Measurements from ENCODE around the gene BDNF.

DNA sequence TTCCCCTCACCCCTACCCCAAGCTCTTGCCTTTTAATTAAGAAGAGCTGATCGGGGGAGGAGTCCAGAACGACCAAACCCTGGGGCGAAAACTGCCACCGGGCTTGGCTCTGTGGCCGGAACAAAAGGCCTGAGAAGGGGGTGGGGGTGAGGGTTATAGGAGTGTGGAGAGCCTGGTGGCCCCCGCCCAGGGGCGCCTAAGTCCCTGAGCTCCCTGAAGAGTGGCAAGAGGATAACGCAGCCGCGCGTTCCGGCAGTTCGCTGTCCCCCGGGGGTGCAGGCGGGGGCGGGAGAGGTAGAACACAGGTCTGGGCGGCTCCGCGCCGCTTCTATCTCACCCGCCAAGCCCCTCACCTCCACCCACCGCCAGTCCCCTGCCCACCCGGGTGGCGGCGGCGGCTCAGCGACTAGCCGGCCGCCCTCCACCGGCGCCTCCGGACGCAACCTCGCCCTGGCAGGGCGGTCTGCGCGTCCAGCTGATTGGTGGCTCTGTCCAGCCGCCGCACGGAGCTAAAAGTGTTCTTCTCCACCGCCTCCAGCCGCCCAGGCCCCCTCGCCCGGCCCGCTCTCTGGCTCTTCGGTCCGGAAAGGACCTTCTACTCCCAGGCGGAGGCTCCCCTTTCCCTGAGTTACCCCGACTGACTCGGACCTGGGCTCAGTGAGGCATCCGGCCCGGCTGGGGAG is 18.7 kb upstream of the BDNF start:
- TF ChIP-seq, protein P1, sequence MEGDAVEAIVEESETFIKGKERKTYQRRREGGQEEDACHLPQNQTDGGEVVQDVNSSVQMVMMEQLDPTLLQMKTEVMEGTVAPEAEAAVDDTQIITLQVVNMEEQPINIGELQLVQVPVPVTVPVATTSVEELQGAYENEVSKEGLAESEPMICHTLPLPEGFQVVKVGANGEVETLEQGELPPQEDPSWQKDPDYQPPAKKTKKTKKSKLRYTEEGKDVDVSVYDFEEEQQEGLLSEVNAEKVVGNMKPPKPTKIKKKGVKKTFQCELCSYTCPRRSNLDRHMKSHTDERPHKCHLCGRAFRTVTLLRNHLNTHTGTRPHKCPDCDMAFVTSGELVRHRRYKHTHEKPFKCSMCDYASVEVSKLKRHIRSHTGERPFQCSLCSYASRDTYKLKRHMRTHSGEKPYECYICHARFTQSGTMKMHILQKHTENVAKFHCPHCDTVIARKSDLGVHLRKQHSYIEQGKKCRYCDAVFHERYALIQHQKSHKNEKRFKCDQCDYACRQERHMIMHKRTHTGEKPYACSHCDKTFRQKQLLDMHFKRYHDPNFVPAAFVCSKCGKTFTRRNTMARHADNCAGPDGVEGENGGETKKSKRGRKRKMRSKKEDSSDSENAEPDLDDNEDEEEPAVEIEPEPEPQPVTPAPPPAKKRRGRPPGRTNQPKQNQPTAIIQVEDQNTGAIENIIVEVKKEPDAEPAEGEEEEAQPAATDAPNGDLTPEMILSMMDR (conservative IDR thresholded peaks at IDR 0.05; ENCODE audit: low read length): no peak
- no peak for TF ChIP-seq EZH2phosphoT487 (IDR thresholded peaks at IDR 0.05; ENCODE audit: borderline replicate concordance)
